DLD1 (cell line): Measurements from ENCODE around the gene APP.
"Not testable (repeated sequence)": the region's sequence is repeated elsewhere in the genome, so short reads cannot be mapped to it uniquely, and the experiment has no call there.

Experiments used
- in situ Hi-C: cut with HindIII; loops from 2 replicates; pipeline ENCODE4 v1.10.0; 2017; ENCODE audit warnings: low sequenced_read_pairs

The APP gene

DNA sequence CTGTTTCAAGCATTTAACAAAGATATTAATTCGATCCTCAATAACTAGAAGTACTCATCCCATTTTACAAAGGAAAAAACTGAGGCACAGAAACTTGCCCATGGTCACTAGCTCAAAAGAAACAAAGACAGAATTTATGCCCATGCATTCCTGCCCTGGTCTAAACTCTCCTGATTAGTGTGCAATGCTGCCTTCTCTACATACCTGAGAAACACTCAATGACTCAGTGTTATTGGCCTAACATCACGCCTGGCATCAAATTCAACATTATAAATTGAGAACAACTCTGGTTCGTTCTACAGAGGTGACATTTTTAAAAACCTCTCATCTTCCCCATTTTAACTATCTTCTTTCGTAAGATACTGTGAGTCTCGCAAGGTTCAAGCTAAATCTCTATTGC lies 5.2 kb downstream of the APP start:
- in situ Hi-C loops = loop anchor here (10.0 kb wide), 1 partner anchor 271 kb away; no protein-coding TSS in a partner anchor

DNA sequence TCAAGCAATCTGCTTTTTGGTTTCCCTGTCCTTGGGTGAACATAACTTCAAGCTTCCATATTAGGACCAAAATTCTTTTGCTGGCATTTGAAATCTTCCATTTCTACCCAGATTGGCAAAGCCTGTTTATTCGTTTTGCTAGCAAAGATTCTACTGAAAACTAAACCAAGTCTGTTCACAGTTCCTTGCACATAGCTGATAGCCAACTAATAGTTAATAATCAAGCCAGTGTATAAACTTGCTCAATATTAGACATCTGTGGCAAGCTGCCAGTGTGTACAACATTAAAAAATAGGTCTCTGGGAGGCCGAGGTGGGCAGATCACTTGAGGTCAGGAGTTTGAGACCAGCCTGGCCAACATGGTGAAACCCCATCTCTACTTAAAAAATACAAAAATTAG lies 6.3 kb downstream of the APP start:
- in situ Hi-C loops = loop anchor here (10.0 kb wide), 1 partner anchor 270 kb away; no protein-coding TSS in a partner anchor

- in situ Hi-C loops = loop anchor here (10.0 kb wide), 1 partner anchor 267 kb away; no protein-coding TSS in a partner anchor
These were observed 8.5 kb downstream of the APP start for GRCh38 chr21:26162081-26162480.

- in situ Hi-C loops = loop anchor here (10.0 kb wide), 1 partner anchor 265 kb away; no protein-coding TSS in a partner anchor
These were observed 10.7 kb downstream of the APP start for GRCh38 chr21:26159869-26160268.

DNA sequence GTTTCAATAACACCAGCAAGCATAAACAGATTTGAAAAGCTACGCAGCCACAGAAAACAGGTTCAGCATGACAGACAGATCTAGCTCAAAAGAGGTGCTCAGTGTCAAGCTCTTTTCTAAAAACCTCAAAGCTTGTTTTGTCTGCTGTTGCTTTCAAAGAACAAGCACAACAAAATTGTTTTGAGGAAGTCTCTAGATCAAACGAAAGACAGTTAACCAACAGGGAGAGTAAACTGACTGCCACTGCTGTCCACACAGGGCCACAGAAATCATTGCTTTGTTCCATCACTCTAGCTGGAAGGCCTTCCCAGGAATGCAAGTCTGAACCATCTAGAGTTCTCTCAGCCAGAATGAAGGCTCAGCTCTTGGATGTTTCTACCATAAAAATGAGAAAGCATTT lies 12.8 kb downstream of the APP start:
- in situ Hi-C loops = no loop called here

- in situ Hi-C loops = no loop called here
These were observed 15.8 kb downstream of the APP start for GRCh38 chr21:26154753-26155152.

DNA sequence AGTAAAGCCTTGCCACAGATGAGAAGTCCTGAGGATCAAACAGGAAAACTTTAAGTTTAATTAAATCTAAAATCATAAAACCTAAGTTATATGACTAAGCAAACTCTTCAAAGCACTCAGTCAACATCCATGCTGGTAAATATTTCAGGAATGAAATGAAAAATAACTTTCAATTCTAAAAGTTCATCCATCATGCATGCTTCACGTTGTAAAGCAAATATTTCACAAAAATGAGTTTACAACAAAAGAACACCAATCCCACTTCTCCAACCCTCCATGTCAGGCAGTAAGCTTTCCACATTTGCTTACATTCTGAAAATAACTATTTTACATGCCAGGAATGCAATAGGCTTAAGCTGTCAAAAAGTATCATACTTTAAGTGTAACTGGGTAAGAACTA lies 16.8 kb downstream of the APP start:
- in situ Hi-C loops = no loop called here

GRCh38 chr21:26148840-26149354 lies 21.7 kb downstream of the APP start:
- in situ Hi-C loops = no loop called here

DNA sequence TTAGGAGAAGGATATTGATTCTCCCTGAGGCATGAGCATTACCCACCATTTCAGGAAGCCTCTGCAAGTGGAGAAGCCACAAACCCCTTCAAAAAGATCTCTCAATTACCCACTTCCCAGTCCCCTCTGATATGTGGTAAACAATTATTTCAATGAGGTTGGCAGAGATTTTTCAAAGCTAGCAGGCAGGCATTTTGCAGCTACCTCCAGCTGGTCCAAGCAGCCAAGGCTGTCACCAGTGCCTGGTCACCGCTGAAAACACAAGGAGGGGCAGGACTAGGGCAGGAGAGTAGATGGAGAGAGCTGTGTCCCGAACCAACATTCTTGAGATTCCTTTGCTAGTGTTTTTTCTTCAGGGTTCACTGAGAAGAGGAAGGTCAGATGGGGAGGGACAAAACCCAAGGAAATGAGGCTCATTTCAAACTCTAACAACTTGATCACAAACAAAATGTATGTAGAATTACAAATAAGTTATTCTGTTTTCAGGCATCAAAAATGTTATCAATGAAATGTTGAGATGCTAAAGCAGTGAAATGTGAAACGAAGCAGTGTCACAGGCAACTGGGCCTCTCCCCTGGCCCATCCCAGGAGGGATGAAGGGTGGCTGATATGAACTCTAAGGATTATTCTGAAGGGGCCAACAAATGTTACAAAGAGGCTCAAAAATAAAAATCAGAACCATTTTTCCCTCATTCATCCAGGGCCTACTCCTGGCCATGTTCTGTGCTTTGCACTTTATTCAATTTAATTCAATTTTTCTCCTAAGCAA lies 22.3 kb downstream of the APP start:
- in situ Hi-C loops = no loop called here

- in situ Hi-C loops = no loop called here
These were observed 23.0 kb downstream of the APP start for GRCh38 chr21:26147535-26147934.

DNA sequence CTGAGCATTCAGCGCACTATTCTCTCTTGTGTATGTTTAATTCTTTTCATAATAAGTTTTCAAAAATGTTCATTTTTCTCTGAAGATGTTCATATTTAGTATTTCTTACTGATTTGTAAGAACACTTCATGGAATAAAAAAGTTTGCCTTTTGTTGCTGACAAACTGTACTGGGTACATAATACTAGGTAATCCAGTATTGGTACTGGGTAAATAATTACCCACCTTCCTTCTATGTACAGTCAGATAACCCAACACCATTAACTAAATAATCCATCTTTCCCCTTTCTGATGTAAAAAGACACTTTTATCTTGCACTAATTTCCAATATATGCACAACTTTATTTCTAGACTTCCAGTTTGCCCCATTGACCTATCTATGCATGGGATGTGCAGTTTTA lies 23.9 kb downstream of the APP start:
- in situ Hi-C loops = no loop called here

GRCh38 chr21:26144031-26144430 lies 26.5 kb downstream of the APP start:
- in situ Hi-C loops = no loop called here

DNA sequence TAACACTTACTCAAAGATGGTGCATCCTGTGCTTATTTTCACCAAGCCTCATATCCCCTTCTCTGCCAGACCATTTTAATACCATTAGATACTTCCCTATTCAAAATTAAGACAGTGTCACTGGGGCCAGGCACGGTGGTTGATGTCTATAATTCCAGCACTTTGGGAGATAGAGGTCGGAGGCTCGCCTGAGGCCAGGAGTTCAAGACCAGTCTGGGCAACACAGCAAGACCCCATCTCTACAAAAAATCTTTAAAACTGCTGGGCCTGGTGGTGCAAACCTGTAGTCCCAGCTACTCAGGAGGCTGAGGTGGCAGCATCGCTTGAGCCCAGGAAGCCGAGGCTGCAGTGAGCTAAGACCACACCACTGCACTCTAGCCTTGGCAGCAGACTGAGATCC lies 28.2 kb downstream of the APP start:
- in situ Hi-C loops = no loop called here

GRCh38 chr21:26140926-26141325 lies 29.6 kb downstream of the APP start:
- in situ Hi-C loops = no loop called here

GRCh38 chr21:26140164-26140579 lies 30.4 kb downstream of the APP start:
- in situ Hi-C loops = no loop called here

DNA sequence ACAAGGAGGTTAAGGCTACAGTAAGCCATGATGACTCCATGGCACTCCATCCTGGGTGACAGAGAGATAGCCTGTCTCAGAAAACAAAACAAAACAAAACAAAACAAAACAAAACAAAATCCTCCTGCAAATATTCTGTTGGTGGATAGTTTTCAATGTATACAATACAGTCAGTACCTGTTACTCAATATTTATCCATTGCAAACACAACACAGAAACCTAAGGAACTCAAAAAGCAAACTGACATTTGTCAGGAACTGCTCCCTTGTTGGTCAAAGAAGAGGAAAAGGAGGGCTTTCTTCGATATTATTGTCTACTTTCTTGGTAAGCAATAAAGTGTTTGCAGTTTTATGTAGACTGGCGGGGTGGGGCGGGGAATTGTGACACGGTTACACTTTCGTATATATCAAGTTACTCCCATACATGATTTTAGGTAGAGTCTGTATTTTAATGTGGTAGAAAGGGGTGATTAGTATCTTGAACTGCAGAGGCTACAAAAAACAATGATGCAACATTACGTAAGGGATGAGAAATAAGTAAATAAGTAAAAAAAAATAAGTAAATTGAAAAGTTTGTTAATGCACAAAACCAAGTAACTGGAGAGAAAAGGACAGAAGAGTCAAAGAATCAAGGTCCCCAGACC lies 31.8 kb downstream of the APP start:
- in situ Hi-C loops = no loop called here

- in situ Hi-C loops = no loop called here
These were observed 33.0 kb downstream of the APP start for GRCh38 chr21:26137379-26138060.

GRCh38 chr21:26136671-26137070 lies 33.9 kb downstream of the APP start:
- in situ Hi-C loops = no loop called here

DNA sequence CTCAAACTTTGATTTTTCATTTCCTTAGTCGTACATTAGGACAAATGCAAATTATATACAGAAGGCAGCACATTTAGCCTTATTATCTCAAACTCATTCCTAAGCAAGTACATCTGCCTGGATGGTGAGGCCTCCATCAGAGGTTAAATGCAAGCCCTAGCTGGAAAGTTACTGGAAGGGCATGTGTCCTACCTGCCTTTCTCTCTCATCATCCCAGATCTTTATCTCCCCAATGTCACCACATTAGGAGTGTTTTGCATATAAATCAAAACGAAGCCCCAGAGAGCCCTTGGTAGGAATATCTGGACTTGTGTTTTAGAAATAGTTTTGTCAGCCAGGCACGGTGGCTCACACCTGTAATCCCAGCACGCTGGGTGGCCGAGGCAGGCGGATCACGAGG lies 35.0 kb downstream of the APP start:
- in situ Hi-C loops = no loop called here

DNA sequence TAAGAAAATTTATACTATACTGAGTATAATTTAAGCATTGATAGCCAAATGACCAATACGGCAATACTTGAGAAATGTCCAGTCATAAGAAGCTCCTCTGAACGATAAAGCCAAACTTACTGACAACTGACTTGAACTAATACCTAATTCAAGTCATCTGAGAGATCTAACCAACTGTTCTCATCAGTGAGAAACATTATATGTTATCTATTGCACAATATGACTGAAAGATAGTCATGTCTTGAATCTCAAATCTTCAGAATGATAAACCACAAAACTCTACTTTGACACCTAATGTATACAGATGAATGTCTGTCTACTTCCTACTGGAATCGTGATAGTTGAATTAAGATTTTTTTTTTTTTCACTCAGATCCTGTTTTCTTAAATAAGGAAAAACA lies 39.0 kb downstream of the APP start:
- in situ Hi-C loops = no loop called here

DNA sequence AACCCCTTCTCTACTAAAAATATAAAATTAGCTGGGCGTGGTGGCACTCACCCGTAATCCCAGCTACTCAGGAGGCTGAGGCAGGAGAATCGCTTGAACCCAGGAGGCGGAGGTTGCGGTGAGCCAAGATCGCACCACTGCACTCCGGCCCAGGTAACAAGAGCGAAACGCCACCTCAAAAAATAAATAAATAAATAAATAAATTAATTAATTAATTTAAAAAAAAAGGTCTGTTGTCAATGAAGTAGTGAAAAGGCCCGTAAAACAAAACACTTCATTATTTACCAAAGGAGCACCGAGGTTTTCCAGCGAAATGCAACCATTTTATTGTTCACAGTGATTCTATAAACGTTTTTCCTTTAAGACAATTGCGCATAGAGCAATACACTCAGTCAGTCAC lies 39.5 kb downstream of the APP start:
- in situ Hi-C loops = not testable (repeated sequence)
